Limb (tissue), 2 donors: Measurements from ENCODE around the gene GALNT3.

Source experiments
- DNase-seq, 2 donors: peaks; one replicate each; pipeline ENCODE4 v3.0.0-alpha.2; 2016; ENCODE audit errors: extremely low spot score in 2 of 2

The GALNT3 gene

DNA sequence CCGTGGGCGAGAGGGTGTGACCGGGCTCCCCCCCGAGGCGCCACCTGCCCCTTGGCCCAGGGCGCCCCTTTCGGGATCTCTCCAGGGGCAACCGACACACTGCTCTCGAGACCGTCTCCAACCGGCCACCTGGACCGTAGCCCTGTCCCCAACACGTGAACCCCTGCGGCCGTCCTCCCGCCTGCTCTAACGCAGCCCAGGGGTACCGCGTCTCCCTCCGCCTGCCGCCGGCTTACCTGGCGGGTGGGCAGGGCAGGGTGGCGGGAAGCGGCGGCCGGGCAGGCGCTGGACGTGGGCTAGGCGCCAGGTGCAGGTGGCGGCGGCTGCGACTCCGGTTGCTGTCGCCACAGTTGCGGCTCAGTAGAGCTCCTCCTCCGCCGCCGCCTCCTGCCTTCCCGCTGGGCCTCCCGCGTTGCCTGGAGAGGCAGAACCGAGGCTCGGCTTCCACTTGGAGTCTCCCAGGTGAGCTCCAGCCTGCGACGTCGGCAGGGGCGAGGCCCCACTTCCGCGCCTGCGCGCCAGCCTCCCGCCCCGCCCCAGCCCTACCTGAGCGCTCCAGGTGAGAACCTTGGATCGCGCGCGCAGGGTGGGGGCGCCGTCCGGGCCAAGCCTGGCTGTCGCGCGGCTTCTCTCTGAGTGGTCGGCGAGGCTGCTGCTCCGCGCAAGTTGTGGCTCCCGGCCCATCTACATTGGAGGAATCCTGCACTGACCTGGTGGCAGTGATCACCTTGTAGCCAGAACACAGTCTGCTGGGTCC, at the start of gene GALNT3:
TSS of gene GALNT3 (minus strand) at position 469 of the 757 bp plus-strand sequence. CDS start 23,547 bp downstream, outside the sequence.
- DNase-seq, result peak in 1 of 2 donors; percentile 68

DNA sequence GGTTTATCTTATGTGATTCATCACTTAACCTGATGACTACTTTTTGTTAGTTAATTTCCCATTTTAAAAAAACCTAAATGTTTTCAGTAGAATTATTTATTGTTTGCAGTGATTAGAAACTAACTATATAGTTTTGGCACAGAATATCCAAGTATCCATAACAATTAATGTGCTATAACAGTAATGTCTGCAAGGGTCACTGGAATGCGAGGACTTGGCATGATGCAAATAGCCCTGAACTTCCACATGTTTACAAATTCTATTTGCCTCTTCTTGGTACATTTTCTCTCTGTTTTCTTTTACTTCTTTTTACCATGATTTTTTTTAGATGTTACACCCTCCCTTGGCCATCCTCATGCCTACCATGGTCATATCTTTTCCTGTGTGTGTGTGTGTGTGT, 49.3 kb upstream of the GALNT3 start:
- no peak for DNase-seq

DNA sequence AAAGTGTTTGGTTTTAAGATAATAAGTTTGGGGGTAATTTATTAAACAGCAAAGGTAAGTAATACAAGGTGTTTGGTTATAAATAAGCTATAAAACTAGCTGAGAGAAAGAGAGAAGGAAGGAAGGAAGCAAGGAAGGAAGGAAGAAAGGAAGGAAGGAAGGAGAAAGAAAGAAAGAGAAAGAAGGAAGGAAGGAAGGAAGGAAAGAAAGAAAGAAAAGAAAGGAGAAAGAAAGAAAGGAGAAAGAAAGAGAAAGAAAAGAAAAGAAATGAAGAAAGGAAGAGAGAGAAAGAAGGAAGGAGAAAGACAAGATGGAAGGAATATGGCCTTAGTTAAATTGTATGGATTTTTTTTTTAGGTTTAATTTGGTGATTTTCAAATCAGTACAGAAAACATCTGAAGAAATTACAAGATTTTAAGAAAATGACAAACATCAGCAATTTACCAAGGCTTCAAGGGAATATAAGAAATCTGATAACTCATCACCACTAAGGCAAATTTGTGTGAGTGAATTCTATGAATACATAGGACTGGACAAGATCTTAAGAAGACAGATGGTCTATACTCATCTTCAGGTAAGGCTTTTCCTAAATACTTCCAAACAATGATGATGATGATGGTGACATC, 46.4 kb upstream of the GALNT3 start:
- no peak for DNase-seq

DNA sequence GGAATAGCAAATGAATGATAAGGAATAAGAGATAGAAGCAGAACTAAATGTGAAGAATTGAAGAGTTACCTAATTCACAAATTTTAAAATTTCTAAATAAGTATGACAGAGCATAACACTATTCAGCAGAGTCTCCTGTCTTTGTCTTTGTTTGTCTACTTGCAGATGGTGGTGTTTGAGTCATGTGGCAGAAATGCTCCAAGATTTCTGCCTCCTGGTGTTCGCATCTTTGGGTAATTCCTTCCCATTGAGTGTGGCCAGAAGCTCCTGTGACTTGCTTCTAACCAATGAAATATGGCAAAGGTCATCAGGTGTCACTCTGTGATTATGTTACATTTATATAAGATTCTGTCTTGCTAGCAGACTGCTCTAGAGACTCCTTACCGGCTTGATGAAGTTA, 45.6 kb upstream of the GALNT3 start:
- DNase-seq, result no peak

DNA sequence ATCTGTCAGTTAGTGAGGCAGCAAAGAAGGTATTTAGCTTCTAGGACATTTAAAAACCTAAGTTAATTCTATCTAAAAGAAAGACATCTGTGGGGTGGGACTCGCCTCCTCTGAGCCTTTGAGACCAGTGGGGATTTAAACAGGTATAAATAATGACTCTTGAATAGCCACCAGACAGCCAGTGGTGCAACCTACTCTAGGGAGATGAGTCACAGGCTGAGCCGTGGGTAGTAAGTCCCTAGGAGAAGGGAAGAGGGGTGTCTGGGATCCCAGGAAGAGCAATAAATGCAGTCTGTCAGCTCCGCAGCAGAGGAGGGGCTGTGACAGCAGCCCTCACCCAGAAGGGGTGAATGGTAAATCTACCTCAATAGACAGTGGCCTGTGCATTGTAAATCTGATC, 43.1 kb upstream of the GALNT3 start:
- no peak for DNase-seq

DNA sequence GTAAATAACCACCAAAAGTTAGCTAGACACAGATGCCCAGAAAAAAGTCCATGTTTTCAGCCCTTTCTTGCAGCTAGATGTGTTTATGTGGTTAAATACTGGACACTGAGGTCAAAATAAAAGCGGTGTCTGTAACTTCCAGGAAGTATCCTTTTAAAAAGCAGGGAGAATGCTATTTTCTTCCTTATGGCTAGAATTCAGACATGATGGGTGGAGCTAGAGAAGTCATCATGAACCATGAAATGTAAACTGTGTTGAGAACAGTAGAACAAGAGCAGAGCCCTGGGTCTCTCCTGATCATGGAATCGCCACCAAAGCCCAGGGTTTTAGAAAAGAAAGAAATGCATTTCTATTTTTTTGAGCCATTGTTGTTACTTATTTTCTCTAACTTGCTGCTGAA, 41.3 kb upstream of the GALNT3 start:
- no peak for DNase-seq

DNA sequence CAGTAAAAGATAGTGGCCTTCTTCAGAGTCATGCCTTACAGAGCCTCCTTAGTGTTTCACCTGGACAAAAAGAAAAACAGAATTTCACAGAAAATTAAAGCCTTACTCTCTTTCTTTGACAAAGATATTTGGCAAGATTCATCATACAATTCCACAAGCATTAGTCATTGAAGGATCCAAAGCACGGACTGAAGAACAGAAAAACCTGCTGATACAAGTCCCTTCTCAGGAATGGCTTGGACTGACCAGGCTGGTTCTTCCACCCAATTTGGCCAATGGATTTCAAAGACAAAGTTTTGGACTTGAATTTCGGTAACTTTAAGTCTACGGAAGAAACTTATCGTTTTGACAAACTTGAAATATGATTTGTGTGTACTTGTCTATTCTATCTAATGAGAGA, 39.1 kb upstream of the GALNT3 start:
- no peak for DNase-seq

DNA sequence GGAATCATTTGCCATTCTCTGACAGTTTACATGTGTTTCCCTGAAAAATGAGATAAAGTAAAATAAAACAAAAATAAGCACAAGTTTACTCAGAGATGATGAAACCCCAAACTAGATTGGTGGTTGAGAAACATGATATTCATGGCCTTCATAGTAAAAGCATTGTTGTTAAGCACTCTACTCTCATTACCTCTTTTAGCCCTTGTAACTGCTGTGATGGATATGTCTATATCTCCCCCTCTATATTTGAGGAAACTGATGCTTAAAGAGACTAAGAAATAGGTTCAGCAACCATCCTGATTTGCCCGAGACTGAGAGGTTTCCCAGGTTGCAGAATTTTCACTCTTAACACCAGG, 33.9 kb upstream of the GALNT3 start:
- no peak for DNase-seq

DNA sequence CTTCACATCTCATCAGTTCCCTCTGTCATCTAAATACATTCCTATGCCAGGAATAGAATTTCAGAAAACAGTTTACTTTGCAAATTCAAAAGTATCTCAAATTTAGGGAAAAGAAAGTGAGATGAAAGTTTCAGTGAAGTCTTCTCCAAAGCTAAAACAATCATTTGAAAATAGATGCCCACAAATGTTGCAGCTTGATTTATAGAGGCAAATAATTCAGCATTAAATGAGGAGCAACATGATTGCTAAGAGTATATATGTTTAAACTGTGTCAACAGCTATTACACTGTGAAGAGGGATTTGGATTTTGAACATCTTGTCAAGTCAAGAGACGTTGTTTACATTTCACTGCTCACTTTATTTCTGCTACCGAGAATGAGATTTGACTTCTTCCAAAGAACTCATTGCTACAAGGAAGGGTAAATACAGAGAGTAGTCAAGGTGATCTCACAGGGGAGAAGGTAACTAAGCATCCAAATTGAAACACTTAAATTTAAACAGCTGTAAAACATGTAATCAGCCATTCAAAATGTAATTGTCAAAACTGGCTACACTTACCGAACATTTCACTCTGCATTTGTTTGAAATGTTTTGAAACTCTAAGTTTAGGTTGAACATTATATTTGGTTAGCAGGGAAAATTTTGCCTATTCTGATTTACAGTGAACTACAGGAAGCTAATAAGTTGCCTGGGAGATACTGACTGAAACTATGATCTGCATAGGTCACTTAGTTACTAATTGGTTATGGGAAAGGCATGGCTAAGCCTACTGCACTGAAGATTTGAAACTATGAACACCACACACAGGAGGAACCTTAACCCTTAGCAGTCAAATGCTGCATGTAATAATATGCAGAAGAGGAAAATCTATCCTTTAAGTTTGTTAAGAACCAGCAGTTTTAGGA, 33.2 kb upstream of the GALNT3 start:
- DNase-seq, result no peak

DNA sequence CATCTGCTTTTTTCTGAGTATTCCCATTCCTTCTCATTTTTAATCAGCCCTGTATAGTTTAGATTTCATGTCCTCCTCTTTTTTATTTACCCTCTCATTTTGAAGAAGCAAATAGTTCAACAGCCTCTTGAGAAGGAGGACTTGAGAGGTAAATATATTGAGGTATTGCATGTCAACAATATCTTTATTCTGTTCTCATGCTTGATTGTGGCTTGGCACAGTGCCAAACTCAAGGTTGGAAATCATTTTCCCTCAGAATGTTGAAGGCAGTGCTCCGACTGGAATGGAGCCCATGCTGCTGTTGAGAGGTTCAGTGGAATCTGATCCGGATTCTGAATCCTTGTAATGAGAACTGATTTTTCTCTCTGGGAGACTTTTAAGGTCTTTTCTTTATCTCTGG, 31.0 kb upstream of the GALNT3 start:
- DNase-seq, result peak in 1 of 2 donors; percentile 17

DNA sequence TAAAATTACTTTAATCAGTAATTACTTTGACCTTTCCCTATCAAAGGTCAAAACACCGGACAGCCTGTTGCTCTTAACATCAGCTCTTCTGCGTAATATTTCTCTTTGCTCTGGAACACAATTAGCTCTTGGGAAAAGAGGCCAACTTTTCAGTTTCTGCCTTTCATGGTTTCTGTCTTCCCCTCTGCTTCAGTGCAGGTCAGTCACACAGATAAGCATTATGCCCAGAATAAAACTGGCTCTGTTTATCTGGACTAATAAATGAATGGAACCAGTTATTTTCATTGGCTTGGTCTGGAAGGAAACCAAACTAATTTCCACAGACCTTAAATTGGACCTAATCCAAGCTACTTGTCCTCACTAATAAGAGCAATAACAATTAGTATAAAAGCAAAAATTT, 26.2 kb upstream of the GALNT3 start:
- no peak for DNase-seq

DNA sequence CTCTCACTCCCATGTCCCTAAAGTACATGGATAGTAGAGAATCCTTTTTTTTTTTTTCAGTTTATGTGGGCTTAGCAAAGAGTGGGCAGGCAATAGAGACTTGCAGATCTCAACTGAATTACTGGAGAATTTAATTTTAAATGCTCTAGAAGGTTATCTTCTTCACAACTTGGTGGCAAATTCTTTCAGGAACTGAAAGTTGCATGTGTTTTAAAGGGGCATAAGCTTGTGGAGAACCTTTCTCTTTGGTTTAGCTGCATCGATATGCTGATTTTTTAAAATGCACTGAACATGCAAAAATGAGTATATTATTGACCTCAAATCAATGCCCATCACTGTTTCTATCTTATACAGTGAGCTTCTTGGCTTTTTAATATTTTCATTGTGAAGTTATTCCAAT, 24.9 kb upstream of the GALNT3 start:
- no peak for DNase-seq

DNA sequence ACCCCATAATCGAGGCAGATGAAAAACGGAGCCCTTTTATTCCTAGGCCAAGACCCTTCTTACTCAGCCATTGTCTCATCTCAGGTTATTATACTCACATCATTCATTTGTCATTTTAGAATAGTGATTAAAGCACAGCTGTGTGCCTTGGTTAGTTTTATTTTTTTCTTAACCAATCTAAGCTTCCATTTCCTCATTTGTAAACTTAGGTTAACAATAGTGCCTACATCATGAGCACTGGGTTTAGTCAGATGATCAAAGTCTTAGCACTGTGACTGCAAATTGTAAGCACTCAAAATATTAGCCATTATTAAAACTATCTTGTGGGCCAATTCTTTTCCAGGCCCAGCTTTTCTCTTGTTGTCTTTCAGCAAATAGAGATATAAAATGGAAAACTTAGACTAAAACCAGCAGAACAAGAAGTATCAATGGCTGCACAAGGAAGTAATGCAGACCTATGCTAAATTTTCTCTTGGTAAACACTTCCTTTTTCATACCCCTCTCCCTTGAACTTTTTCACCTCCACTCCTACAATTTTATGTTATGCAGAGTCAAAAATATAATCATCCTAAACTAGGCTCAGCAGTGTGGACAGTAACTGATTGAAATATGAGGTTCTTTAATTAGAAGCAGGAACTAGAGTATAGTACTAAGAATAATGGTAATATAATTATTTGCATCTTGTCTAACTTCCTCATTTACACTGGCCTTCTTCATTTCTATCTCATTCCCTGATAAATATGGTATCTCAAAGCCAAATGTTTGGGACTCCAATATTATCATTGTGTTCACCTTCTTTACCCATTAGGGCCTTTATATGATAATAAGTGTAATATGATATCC, 21.5 kb upstream of the GALNT3 start:
- DNase-seq, result no peak

DNA sequence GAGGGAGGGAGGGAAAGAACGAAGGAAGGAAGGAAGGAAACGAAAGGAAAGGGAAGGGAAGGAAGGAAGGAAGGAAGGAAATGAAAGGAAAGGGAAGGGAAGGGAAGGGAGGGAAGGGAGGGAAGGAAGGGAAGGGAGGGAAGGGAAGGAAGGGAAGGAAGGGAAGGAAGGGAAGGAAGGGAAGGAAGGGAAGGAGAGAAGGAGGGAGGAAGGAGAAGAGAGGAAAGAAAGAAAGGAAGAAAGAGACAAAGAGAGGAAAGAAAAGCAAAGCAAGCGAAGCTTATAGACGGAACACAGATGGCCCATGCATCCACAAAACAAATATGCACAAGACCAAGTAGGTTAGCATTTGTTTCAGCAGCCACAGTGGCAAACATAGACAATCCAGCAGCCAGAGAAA, 20.4 kb upstream of the GALNT3 start:
- no peak for DNase-seq

DNA sequence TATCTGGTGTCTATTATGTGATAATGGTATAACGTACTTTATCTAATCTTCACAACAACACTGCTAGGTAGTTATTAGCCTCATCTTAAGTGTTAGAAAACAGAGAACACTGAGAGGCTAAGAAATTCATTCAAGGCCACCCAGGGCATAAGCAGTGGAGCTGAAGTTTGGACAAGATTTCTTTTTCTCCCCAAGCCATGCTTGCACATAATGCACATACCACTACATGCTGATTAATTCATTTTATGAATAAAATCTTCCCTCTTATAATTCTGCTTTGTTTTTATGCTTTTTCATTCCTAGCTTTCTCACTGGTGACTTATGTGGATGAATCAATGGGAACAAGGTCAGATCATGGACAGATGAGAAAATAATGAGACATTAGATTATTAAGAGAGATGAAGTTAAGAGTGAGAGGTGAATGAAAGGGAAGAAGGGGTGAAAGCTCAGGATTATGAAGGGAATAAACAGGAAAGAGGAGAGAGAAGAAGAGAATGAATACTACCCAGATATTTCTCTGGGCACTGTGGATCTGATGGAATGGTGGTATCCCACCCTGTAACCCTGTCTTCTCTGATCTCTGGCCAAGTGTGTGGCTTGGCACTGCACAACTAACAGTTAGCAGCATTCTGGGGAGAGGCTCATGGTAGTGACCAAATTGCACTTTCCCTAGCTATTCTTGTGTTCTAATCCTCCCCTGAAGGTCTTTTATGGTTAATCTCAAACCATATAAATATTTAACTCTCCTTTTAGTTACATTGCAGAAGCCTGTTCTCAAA, 17.7 kb upstream of the GALNT3 start:
- no peak for DNase-seq

DNA sequence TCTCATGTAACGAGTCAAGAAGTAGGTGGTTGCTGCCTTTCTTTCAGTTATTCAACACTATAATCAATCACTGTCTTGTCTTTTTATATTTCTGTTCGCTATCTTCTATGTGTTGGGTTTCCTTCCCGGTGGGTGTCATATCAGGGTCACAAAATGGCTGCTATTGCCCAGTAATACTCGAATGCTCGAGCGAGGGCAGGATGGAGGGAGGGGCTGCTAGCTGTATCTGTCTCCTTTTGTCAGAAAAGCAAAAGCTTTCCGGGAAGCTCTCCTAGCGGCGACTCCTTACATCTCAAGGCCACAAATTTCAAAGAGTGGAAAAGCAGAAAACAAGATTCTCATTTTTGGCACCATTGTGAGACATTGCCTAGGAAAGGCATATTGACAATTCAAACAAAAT, 16.4 kb upstream of the GALNT3 start:
- DNase-seq, result no peak

DNA sequence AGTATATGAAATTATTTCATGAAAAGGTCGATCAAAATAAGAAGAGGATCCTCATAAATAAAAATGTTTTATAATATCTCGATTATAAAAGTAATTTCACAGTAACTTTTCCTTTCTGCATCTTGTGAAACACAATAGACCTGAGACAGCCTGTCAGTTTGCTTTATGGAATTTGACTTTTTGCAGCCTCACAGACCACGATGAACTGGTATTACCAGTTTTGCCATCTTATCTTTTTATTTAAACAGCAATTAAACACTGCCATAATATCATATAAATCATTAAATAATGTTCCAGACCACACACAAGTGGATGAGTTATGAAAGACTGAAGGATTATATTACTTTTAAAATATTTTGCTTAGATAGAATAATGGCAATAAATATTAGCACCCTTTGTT, 10.7 kb upstream of the GALNT3 start:
- DNase-seq, result no peak

DNA sequence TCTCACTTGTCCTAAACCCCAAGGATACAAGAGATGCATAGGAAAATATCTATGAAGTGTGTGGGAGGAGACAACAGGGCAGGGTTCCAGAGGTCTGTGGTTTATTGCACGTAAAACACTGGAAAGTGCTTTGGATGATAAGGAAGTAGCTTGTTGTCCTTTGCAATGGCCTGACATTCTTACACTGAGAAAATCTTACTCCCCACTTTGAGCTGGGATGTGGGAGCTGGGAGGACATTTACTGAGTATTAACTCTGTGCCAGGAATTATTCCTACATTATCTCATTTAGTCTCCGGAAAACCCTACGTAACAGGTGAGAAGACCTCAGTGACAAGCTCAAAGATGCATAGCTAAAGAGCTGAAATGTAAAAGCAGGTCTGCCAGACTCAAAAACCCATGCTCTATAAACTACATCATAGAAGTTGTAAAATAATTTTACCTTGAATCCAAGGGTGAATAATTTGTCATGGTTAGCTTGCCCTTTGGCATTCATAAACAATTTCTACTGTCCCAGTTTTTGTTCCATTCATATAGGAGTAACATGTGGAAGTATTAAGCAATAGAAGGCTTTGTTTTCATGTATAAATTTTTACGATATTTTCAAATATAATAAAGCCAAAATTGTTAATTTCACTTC, 9.2 kb upstream of the GALNT3 start:
- DNase-seq, result no peak

DNA sequence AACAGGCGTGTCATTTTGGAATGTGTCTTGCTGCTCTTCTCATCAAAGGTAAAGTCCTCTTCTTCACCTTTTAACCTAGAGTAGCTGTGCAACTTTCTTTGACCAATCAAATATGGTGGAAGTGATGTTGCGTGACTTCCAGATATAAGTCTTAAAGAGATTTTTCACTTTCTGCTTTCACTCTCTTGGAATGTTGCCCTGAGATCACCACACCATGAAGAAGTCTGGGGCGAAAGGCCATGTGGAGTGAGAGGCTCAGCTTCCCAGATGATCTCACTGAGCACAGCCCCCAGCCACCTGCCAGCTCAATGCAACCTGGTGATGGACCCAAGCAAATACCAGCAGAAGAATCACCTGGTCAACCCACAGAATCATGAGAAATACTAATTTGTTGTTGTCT, 7.1 kb upstream of the GALNT3 start:
- DNase-seq, result no peak

DNA sequence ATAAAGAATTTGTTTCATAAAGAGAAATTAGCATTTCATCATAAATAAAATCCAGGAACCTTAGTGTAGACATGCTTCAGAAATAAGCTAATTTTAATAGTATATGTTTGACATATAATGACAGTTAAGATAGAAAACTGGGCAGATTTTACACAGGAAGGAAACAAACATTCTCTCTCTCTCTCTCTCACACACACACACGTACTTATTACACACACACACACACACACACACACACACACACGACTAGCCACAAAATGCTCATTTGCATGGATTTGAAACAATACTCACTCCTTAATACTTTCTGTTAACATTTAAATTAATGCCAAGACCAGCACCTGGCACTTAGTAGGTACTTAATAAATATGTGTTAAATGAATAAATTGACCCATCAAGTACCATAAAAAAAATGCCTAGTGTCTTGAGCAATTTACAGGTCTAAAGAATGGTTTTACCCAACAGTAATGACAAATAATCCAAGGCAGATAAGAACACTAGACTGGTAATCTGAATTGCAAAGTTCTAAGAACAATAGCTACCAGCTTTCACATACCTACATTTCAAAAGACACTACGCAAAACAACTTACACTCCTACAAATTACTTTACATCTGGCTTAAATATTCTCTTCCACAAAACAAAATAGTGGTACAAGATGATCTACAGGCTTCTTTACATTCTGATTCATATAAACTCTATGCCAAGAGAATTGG, 2.9 kb upstream of the GALNT3 start:
- DNase-seq, result no peak
